Gastroesophageal sphincter (tissue), 4 donors: ENCODE measurements around the gene SH3PXD2A. TPM values are rescaled to one million over a fixed set of nuclear protein-coding genes. Genes with fewer than 3 reads are reported as not detected.

ENCODE experiments used
- ATAC-seq: fragments of 150-250 bp; one replicate; pipeline ENCODE4 v1.9.1; 2016; ENCODE audit warnings: mild to moderate bottlenecking, moderate library complexity
- H3K27ac ChIP-seq, 4 donors: fragments of 200-600 bp; sonication (generic) in 3 of 4; 1 replicate in 3 of 4; 2 replicates in 1 of 4; pipeline ENCODE4 v1.5.1; 2016 to 2019
- H3K27me3 ChIP-seq: fragments of 200-600 bp; sonication (generic); one replicate; pipeline ENCODE4 v1.5.1; 2019
- H3K36me3 ChIP-seq, 2 donors: fragments of 200-600 bp; sonication (generic); one replicate each; pipeline ENCODE4 v1.5.1; 2019; ENCODE audit warnings: control low read depth in 1 of 2
- H3K4me1 ChIP-seq, 3 donors: fragments of 200-600 bp; sonication (generic); 1 replicate in 2 of 3; 2 replicates in 1 of 3; pipeline ENCODE4 v1.5.1; 2016 to 2019; ENCODE audit warnings: control low read depth in 2 of 3
- H3K4me3 ChIP-seq, 2 donors: fragments of 200-600 bp; sonication (generic); one replicate each; pipeline ENCODE4 v1.5.1; 2019; ENCODE audit warnings: mild to moderate bottlenecking in 1 of 2, moderate library complexity in 1 of 2
- H3K9me3 ChIP-seq, 3 donors: fragments of 200-600 bp; sonication (generic); one replicate each; pipeline ENCODE4 v1.5.1; 2017 to 2019; ENCODE audit warnings: control low read depth in 2 of 3
- EP300 ChIP-seq: sonication (generic); formaldehyde crosslinking; IDR thresholded peaks from one replicate; pipeline ENCODE4 v1.6.1; 2017; ENCODE audit warnings: antibody characterized with exemption, mild to moderate bottlenecking
- POLR2A ChIP-seq, 2 donors: fragments of 450-650 bp; IDR thresholded peaks; one replicate each; pipeline ENCODE4 v1.6.1; 2017; ENCODE audit warnings: antibody characterized with exemption in 2 of 2, mild to moderate bottlenecking in 2 of 2, moderate library complexity in 1 of 2
- POLR2AphosphoS5 ChIP-seq: sonication (generic); formaldehyde crosslinking; IDR thresholded peaks from one replicate; pipeline ENCODE4 v1.6.1; 2017; ENCODE audit warnings: antibody characterized with exemption
- WGBS, 2 donors: methylation state at CpG; one replicate each; pipeline ENCODE4 v1.1.5; 2018; ENCODE audit warnings: low coverage in 1 of 2; 5-methylcytosine and 5-hydroxymethylcytosine counted together
- total RNA-seq, 4 donors: library from RNA; depleted of rRNA; stranded (reverse); fragments of >200 nt; gene quantifications; one replicate each; pipeline ENCODE4 v1.1.0, GENCODE V29; 2016
- TF ChIP-seq, protein P1 (sequence below), 4 experiments: fragments of 200-600 bp in 2 of 4; fragments of 450-650 bp in 2 of 4; sonication (generic) in 1 of 4; IDR thresholded peaks; one replicate each; pipeline ENCODE4 v1.5.1; 2017 to 2019; ENCODE audit warnings: antibody characterized with exemption in 4 of 4, mild to moderate bottlenecking in 2 of 4, moderate library complexity in 2 of 4

Gene SH3PXD2A
- total RNA-seq, 4 donors from 2014 or later: 31.2 to 65.2 (median 39.5) TPM

DNA sequence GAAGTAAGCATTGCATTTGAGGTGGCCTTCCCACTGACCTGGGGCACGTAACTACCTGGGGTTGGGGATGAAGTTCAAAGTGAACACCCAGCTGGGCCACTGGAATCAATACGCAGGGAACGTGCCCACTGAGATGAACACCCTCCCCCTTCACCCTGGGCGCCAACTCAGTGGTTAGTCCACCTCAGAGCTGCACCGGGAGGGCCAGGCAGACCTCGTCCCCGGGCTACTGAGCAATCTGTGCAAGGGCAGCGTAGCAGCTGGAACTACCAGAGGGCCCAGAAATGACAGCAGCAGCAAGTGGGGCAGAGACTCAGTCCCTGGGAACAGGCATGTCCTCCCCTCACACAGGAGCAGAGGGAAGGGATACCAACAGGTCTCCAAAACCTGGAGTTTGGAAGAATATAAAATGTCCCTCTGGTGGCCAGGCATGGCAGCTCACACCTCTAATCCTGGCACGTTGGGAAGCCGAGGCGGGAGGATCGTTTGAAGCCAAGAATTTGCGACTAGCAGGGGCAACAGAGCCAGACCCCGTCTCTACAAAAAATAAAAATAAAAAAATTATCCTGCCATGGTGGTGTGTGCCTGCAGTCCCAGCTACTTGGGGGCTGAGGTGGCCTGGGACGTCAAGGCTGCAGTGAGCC lies 143.9 kb downstream of the SH3PXD2A start:
- no peak for ATAC-seq
- 73 to 87% methylated on average over 2 to 7 of the region's 15 CpGs for WGBS, 2 donors
- Histone ChIP-seq H3K9me3 (no peaks in the 10 kb centered on the region), H3K4me1 (peaks cover 0 to 29% (median 0%) of the 10 kb centered on the region in 3 donors), H3K36me3 (no peaks in the 10 kb centered on the region), H3K27ac (no peak overlapping the region), H3K4me3 (no peak overlapping the region), H3K27me3 (no peaks in the 10 kb centered on the region)
- TF ChIP-seq EP300: no peak
- TF ChIP-seq, protein P1, sequence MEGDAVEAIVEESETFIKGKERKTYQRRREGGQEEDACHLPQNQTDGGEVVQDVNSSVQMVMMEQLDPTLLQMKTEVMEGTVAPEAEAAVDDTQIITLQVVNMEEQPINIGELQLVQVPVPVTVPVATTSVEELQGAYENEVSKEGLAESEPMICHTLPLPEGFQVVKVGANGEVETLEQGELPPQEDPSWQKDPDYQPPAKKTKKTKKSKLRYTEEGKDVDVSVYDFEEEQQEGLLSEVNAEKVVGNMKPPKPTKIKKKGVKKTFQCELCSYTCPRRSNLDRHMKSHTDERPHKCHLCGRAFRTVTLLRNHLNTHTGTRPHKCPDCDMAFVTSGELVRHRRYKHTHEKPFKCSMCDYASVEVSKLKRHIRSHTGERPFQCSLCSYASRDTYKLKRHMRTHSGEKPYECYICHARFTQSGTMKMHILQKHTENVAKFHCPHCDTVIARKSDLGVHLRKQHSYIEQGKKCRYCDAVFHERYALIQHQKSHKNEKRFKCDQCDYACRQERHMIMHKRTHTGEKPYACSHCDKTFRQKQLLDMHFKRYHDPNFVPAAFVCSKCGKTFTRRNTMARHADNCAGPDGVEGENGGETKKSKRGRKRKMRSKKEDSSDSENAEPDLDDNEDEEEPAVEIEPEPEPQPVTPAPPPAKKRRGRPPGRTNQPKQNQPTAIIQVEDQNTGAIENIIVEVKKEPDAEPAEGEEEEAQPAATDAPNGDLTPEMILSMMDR (IDR thresholded peaks at IDR 0.05): peak in 2 of 4 experiments; percentile 12 to 17

DNA sequence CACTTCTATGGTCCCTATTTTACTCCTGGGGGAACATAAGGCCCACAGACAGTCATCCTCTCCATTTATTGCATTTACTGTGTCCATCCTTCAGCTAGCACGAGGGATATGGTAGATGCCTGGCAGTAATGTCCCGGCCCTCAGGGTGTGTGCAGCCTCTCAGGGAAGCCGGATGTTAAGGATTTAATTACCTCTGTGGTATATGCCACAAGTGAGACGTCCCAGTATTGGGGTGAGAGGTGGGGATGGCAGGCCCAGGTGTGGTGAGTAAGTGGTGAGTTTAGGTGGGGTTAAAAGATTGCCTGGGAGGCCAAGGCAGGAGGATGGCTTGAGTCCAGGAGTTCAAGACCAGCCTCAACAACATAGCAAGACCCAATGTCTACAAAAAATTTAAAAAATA lies 144.9 kb downstream of the SH3PXD2A start:
- Histone ChIP-seq H3K27ac (no peak overlapping the region), H3K36me3 (no peaks in the 10 kb centered on the region), H3K4me3 (no peak overlapping the region), H3K9me3 (no peaks in the 10 kb centered on the region), H3K27me3 (no peaks in the 10 kb centered on the region), H3K4me1 (peaks cover 0 to 23% (median 0%) of the 10 kb centered on the region in 3 donors)
- 80% methylated on average over 1 to 2 of the region's 4 CpGs for WGBS, 2 donors
- no peak for ATAC-seq
- TF ChIP-seq POLR2AphosphoS5 (no peak), POLR2A (IDR thresholded peaks at IDR 0.05) (no peak), EP300 (no peak)
- TF ChIP-seq, protein P1 (IDR thresholded peaks at IDR 0.05): no peak

DNA sequence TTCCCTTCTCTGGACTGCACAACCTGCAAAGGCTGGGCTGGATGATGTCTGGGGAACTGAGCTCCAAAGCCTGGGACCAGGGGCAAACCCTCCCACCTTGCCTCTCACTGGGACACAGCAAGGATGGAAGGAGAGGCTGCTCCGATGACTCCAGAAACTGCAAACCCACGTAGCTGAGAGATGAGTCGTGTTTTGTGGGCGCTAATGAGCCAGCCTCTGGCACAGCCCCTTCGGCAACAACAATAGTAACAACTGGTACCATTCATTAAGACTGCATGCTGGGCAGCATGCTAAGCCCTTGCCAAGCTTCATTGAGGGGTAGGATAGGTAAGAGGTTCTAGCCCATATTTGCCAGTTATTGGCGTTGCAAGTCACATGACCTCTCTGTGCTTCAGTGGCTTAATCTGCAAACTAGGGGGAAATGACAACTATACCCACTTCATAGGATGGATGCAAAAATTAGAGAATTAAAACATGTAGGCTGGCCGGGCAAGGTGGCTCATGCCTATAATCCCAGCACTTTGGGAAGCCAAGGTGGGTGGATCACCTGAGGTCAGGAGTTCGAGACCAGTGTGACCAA lies 145.9 kb downstream of the SH3PXD2A start:
- Histone ChIP-seq H3K27ac (no peak overlapping the region), H3K4me3 (no peak overlapping the region), H3K36me3 (no peaks in the 10 kb centered on the region), H3K27me3 (no peaks in the 10 kb centered on the region), H3K9me3 (no peaks in the 10 kb centered on the region), H3K4me1 (peaks cover 0 to 16% (median 0%) of the 10 kb centered on the region in 3 donors)
- WGBS, 2 donors: 94 to 100% methylated on average over 2 to 3 of the region's 8 CpGs
- TF ChIP-seq POLR2A (IDR thresholded peaks at IDR 0.05) (no peak), EP300 (no peak), POLR2AphosphoS5 (no peak)
- TF ChIP-seq, protein P1 (IDR thresholded peaks at IDR 0.05): no peak
- ATAC-seq: no peak

DNA sequence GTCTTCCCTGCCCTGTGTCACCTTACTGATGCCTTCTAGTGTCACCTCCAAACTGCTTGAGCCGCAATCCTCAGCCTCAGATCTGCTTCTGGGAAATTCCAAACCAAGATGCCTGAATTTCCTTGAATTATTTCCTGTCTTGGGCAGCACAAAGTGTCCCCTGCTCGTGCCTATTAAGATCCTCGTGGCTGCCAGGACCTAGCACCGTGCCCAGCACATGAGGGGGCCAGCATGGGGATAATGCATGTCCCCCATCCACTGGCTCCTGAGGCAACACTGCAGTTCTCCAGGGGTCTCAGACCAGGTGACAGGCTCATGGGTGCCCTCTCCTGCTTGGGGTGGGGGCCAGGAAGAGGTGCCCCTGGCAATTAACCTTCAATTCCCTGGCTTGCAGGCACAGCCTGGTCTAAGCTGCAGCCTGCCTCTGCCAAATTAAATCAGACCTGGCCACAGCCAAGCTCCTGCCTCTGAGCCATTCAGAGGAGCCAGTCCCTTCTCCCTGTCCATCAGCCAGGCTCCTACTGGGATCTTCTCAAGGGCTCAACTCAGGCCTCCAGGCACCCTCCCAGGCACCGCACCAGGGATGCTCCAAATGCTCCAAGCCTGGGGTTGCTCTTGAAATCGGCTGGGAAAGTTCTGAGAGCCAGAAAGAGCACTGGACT lies 146.6 kb downstream of the SH3PXD2A start:
- H3K36me3 ChIP-seq: no peaks in the 10 kb centered on the region
- peaks cover 0 to 15% (median 0%) of the 10 kb centered on the region in 3 donors for H3K4me1 ChIP-seq
- WGBS, 2 donors: no CpG with 5 or more reads among the region's 6 CpGs
- H3K27me3 ChIP-seq: no peaks in the 10 kb centered on the region
- H3K9me3 ChIP-seq: no peaks in the 10 kb centered on the region
- no peak for ATAC-seq
- no peak for TF ChIP-seq POLR2A (IDR thresholded peaks at IDR 0.05)
- TF ChIP-seq EP300: no peak
- no peak for TF ChIP-seq POLR2AphosphoS5
- TF ChIP-seq, protein P1 (IDR thresholded peaks at IDR 0.05): no peak
- no peak overlapping the region for H3K4me3 ChIP-seq
- peak overlapping the region in 1 of 4 donors; percentile 2 for H3K27ac ChIP-seq
